Large intestine (tissue), 3 donors: ENCODE measurements around the gene SYCE3. TPM values are rescaled to one million over a fixed set of nuclear protein-coding genes. Genes with fewer than 3 reads are reported as not detected.
"Not testable (repeated sequence)": the region's sequence is repeated elsewhere in the genome, so short reads cannot be mapped to it uniquely, and the experiment has no call there.

Source experiments
- DNase-seq, 2 donors: peaks; one replicate each; pipeline versions ENCODE4 v3.0.0 to v3.0.0-alpha.2; 2013
- H3K27ac ChIP-seq: one replicate; pipeline ENCODE4 v1.5.1; 2013; ENCODE audit warnings: low read length
- H3K27me3 ChIP-seq: 2 replicates; pipeline ENCODE4 v1.6.1; 2013; ENCODE audit warnings: low read length; ENCODE audit not compliant: control insufficient read depth, insufficient read depth
- H3K36me3 ChIP-seq: 2 replicates; pipeline ENCODE4 v1.6.1; 2013; ENCODE audit warnings: low read length; ENCODE audit not compliant: control insufficient read depth, insufficient read depth
- H3K4me1 ChIP-seq: one replicate; pipeline ENCODE4 v1.6.1; 2013; ENCODE audit warnings: low read length; ENCODE audit not compliant: control insufficient read depth, insufficient read depth
- H3K4me3 ChIP-seq: one replicate; pipeline ENCODE4 v1.5.1; 2013; ENCODE audit warnings: low read length
- H3K9me3 ChIP-seq: one replicate; pipeline ENCODE4 v1.6.1; 2013; ENCODE audit warnings: mild to moderate bottlenecking, low read depth, low read length, moderate library complexity; ENCODE audit not compliant: control insufficient read depth
- WGBS: methylation state at CpG from one replicate; pipeline ENCODE4 v1.1.5; 2013; ENCODE audit warnings: low lambda C conversion rate; ENCODE audit not compliant: insufficient coverage; 5-methylcytosine and 5-hydroxymethylcytosine counted together
- polyA plus RNA-seq: library from polyadenylated mRNA; unstranded; fragments of 120-200 nt; gene quantifications from one replicate; pipeline ENCODE4 v1.2.1, GENCODE V29; 2013

The SYCE3 gene
- polyA plus RNA-seq, 1 donor, result not detected

- Histone ChIP-seq H3K27ac (peak overlapping the region; percentile 88), H3K27me3 (peaks cover 5% of the 10 kb centered on the region), H3K36me3 (peaks cover 34% of the 10 kb centered on the region), H3K4me1 (peaks cover 29% of the 10 kb centered on the region), H3K9me3 (peaks cover 8% of the 10 kb centered on the region), H3K4me3 (peak overlapping the region; percentile 52)
- peak in 1 of 2 donors; percentile 92 for DNase-seq
- WGBS, result no CpG with 5 or more reads among the region's 19 CpGs
Observed at GRCh38 chr22:50524676-50525103, 38.0 kb downstream of the SYCE3 start.

GRCh38 chr22:50523806-50524675 is 38.7 kb downstream of the SYCE3 start:
- Histone ChIP-seq H3K27ac (peak overlapping the region; percentile 88), H3K27me3 (no peaks in the 10 kb centered on the region), H3K4me3 (peak overlapping the region; percentile 52), H3K4me1 (peaks cover 24% of the 10 kb centered on the region), H3K36me3 (peaks cover 39% of the 10 kb centered on the region), H3K9me3 (peaks cover 2% of the 10 kb centered on the region)
- no peak for DNase-seq
- WGBS, result no CpG with 5 or more reads among the region's 25 CpGs

DNA sequence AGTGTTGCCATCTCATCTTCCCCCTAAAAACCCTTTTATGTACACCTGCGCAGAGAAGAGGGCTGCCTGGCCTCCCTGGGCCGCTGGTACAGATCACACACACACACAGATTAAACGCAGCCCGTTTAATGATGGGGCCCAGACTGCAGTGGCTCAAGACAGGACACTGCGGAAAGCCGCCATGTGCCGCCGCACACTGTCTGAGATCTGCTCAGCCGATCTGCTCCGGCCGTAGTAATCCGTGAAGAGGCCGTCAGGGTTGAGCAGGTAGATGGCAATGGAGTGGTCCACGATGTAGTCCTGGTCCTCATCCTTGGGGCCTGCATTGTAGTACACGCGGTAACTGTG is 39.3 kb downstream of the SYCE3 start:
- Histone ChIP-seq H3K9me3 (no peaks in the 10 kb centered on the region), H3K27me3 (no peaks in the 10 kb centered on the region), H3K4me3 (no peak overlapping the region), H3K27ac (no peak overlapping the region), H3K36me3 (peaks cover 45% of the 10 kb centered on the region), H3K4me1 (peaks cover 24% of the 10 kb centered on the region)
- no CpG with 5 or more reads among the region's 16 CpGs for WGBS
- DNase-seq, result no peak

- no CpG with 5 or more reads among the region's 22 CpGs for WGBS
- Histone ChIP-seq H3K4me1 (peaks cover 24% of the 10 kb centered on the region), H3K36me3 (peaks cover 51% of the 10 kb centered on the region), H3K9me3 (no peaks in the 10 kb centered on the region), H3K4me3 (no peak overlapping the region), H3K27ac (no peak overlapping the region), H3K27me3 (no peaks in the 10 kb centered on the region)
- DNase-seq, result no peak
Observed at GRCh38 chr22:50522806-50523438, 39.8 kb downstream of the SYCE3 start.

- no peak overlapping the region for H3K4me3 ChIP-seq
- WGBS, result no CpG with 5 or more reads among the region's 15 CpGs
- no peak for DNase-seq
- H3K36me3 ChIP-seq, result peaks cover 57% of the 10 kb centered on the region
- no peaks in the 10 kb centered on the region for H3K27me3 ChIP-seq
- no peaks in the 10 kb centered on the region for H3K9me3 ChIP-seq
- H3K27ac ChIP-seq, result no peak overlapping the region
- peaks cover 24% of the 10 kb centered on the region for H3K4me1 ChIP-seq
Observed at GRCh38 chr22:50522208-50522805, 40.4 kb downstream of the SYCE3 start.

- no peaks in the 10 kb centered on the region for H3K27me3 ChIP-seq
- WGBS, result no CpG with 5 or more reads among the region's 10 CpGs
- no peak for DNase-seq
- peaks cover 22% of the 10 kb centered on the region for H3K4me1 ChIP-seq
- no peak overlapping the region for H3K27ac ChIP-seq
- peaks cover 63% of the 10 kb centered on the region for H3K36me3 ChIP-seq
- H3K9me3 ChIP-seq, result no peaks in the 10 kb centered on the region
- H3K4me3 ChIP-seq, result no peak overlapping the region
Observed at GRCh38 chr22:50521710-50522109, 41.0 kb downstream of the SYCE3 start.

GRCh38 chr22:50520826-50521453 is 41.8 kb downstream of the SYCE3 start:
- Histone ChIP-seq H3K36me3 (peaks cover 70% of the 10 kb centered on the region), H3K27me3 (no peaks in the 10 kb centered on the region)

DNA sequence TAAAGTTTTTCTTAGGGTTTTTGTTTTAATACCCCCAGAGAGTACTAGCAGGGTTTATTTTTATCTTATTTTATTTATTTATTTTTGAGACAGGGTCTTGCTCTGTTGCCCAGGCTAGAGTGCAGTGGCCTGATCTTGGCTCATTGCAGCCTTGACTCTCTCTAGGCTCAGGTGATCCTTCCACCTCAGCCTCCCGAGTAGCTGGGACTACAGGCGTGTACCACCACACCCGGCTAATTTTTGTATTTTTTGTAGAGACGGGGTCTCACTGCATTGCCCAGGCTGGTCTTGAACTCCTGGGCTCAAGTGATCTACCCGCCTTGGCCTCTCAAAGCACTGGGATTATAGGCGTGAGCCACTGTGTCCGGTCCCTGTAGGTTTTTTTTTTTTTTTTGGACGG is 42.5 kb downstream of the SYCE3 start:
- WGBS, result no CpG with 5 or more reads among the region's 8 CpGs
- H3K36me3 ChIP-seq, result peaks cover 73% of the 10 kb centered on the region
- DNase-seq, result not testable (repeated sequence)

More at GRCh38 chr22:50520826-50521453, 41.8 kb downstream of the SYCE3 start:
- peaks cover 19% of the 10 kb centered on the region for H3K4me1 ChIP-seq
- no CpG with 5 or more reads among the region's 13 CpGs for WGBS
- H3K27ac ChIP-seq, result no peak overlapping the region
- H3K9me3 ChIP-seq, result no peaks in the 10 kb centered on the region
- no peak for DNase-seq
- H3K4me3 ChIP-seq, result no peak overlapping the region

GRCh38 chr22:50519151-50519550 is 43.6 kb downstream of the SYCE3 start:
- Histone ChIP-seq H3K36me3 (peaks cover 79% of the 10 kb centered on the region), H3K9me3 (no peaks in the 10 kb centered on the region), H3K27me3 (no peaks in the 10 kb centered on the region), H3K27ac (no peak overlapping the region), H3K4me3 (no peak overlapping the region), H3K4me1 (peaks cover 15% of the 10 kb centered on the region)
- no peak for DNase-seq
- WGBS, result no CpG with 5 or more reads among the region's 8 CpGs

More for the DNA sequence above, 42.5 kb downstream of the SYCE3 start:
- H3K4me1 ChIP-seq, result peaks cover 19% of the 10 kb centered on the region
- H3K27me3 ChIP-seq, H3K4me3 ChIP-seq, H3K9me3 ChIP-seq, H3K27ac ChIP-seq: not testable (repeated sequence)

- Histone ChIP-seq H3K36me3 (peaks cover 74% of the 10 kb centered on the region), H3K27ac (no peak overlapping the region), H3K27me3 (no peaks in the 10 kb centered on the region), H3K4me3 (no peak overlapping the region), H3K9me3 (no peaks in the 10 kb centered on the region), H3K4me1 (peaks cover 9% of the 10 kb centered on the region)
- DNase-seq, result no peak
- WGBS, result no CpG with 5 or more reads among the region's 7 CpGs
Observed at GRCh38 chr22:50518606-50519005, 44.1 kb downstream of the SYCE3 start.
